H9 (cell line): ENCODE data around the gene SDC3. TPM values are rescaled to one million over a fixed set of nuclear protein-coding genes. Genes with fewer than 3 reads are reported as not detected.

Source experiments
- DNase-seq: peaks from one replicate; pipeline ENCODE4 v3.0.0-alpha.2; 2017
- H2AFZ ChIP-seq: one replicate; pipeline ENCODE4 v1.6.1; 2013; ENCODE audit warnings: mild to moderate bottlenecking, low read length, control low read depth, moderate library complexity
- H2AK5ac ChIP-seq: 2 replicates; pipeline ENCODE4 v1.6.1; 2013; ENCODE audit warnings: low read length, control low read depth, mixed read lengths; ENCODE audit not compliant: insufficient read length
- H2BK120ac ChIP-seq: one replicate; pipeline ENCODE4 v1.6.1; 2013; ENCODE audit warnings: low read depth, mild to moderate bottlenecking, low read length, control low read depth, inconsistent platforms; ENCODE audit not compliant: poor library complexity, severe bottlenecking
- H2BK12ac ChIP-seq: 2 replicates; pipeline ENCODE4 v1.6.1; 2013; ENCODE audit warnings: low read length, control low read depth, mixed read lengths, low read depth; ENCODE audit not compliant: insufficient read length
- H2BK15ac ChIP-seq: 2 replicates; pipeline ENCODE4 v1.6.1; 2013; ENCODE audit warnings: low read depth, low read length, control low read depth
- H2BK20ac ChIP-seq: one replicate; pipeline ENCODE4 v1.6.1; 2013; ENCODE audit warnings: low read depth, mild to moderate bottlenecking, low read length, control low read depth, inconsistent platforms; ENCODE audit not compliant: poor library complexity, severe bottlenecking
- H2BK5ac ChIP-seq: 2 replicates; pipeline ENCODE4 v1.6.1; 2013; ENCODE audit warnings: low read length, control low read depth, mixed read lengths; ENCODE audit not compliant: insufficient read length
- H3K14ac ChIP-seq: 2 replicates; pipeline ENCODE4 v1.6.1; 2013; ENCODE audit warnings: low read length, control low read depth; ENCODE audit not compliant: insufficient read depth
- H3K18ac ChIP-seq: 2 replicates; pipeline ENCODE4 v1.6.1; 2013; ENCODE audit warnings: low read depth, mild to moderate bottlenecking, mixed read lengths, low read length, control low read depth; ENCODE audit not compliant: insufficient read length
- H3K23ac ChIP-seq: 2 replicates; pipeline ENCODE4 v1.6.1; 2013; ENCODE audit warnings: low read length, control low read depth, mixed read lengths, low read depth; ENCODE audit not compliant: insufficient read length
- H3K23me2 ChIP-seq: 2 replicates; pipeline ENCODE4 v1.6.1; 2013; ENCODE audit warnings: low read depth, mild to moderate bottlenecking, mixed read lengths, low read length, control low read depth; ENCODE audit not compliant: insufficient read length, poor library complexity, severe bottlenecking
- H3K27ac ChIP-seq: 2 replicates; pipeline ENCODE4 v1.5.1; 2013; ENCODE audit warnings: low read length, control low read depth, mixed read lengths, low read depth; ENCODE audit not compliant: insufficient read length
- H3K27me3 ChIP-seq: 2 replicates; pipeline ENCODE4 v1.6.1; 2013; ENCODE audit warnings: low read length, control low read depth, inconsistent platforms; ENCODE audit not compliant: insufficient read depth
- H3K4ac ChIP-seq: 2 replicates; pipeline ENCODE4 v1.6.1; 2013; ENCODE audit warnings: low read depth, mild to moderate bottlenecking, control low read depth, inconsistent platforms, low read length, moderate library complexity
- H3K4me1 ChIP-seq: 2 replicates; pipeline ENCODE4 v1.6.1; 2013; ENCODE audit warnings: low read length, control low read depth, inconsistent platforms; ENCODE audit not compliant: insufficient read depth
- H3K4me2 ChIP-seq: 2 replicates; pipeline ENCODE4 v1.6.1; 2013; ENCODE audit warnings: low read length, control low read depth, mixed read lengths; ENCODE audit not compliant: insufficient read length, insufficient read depth
- H3K56ac ChIP-seq: 2 replicates; pipeline ENCODE4 v1.6.1; 2013; ENCODE audit warnings: low read depth, mild to moderate bottlenecking, mixed read lengths, low read length, control low read depth; ENCODE audit not compliant: insufficient read length
- H3K79me1 ChIP-seq: 2 replicates; pipeline ENCODE4 v1.6.1; 2013; ENCODE audit warnings: low read depth, mild to moderate bottlenecking, moderate library complexity, low read length, control low read depth, inconsistent platforms; ENCODE audit not compliant: insufficient read depth, poor library complexity, severe bottlenecking
- H3K79me2 ChIP-seq: 2 replicates; pipeline ENCODE4 v1.6.1; 2013; ENCODE audit warnings: low read length, control low read depth, inconsistent platforms; ENCODE audit not compliant: insufficient read depth
- H3K9ac ChIP-seq: 2 replicates; pipeline ENCODE4 v1.6.1; 2013; ENCODE audit warnings: low read length, control low read depth, mixed read lengths; ENCODE audit not compliant: insufficient read length; ENCODE audit errors: extremely low read depth
- H3K9me3 ChIP-seq: one replicate; pipeline ENCODE4 v1.6.1; 2013; ENCODE audit warnings: low read depth, low read length, inconsistent platforms; ENCODE audit not compliant: control insufficient read depth
- H3T11ph ChIP-seq: one replicate; pipeline ENCODE4 v1.6.1; 2013; ENCODE audit warnings: mild to moderate bottlenecking, low read length, control low read depth, inconsistent platforms
- H4K20me1 ChIP-seq: one replicate; pipeline ENCODE4 v1.6.1; 2013; ENCODE audit not compliant: control insufficient read depth, insufficient read length, insufficient read depth
- H4K5ac ChIP-seq: 2 replicates; pipeline ENCODE4 v1.6.1; 2013; ENCODE audit warnings: low read depth, mild to moderate bottlenecking, mixed read lengths, low read length, control low read depth; ENCODE audit not compliant: insufficient read length
- H4K8ac ChIP-seq: replicated peaks from 2 replicates; pipeline ENCODE4 v1.6.1; 2013; ENCODE audit warnings: low read length, control low read depth, mixed read lengths, low read depth; ENCODE audit not compliant: insufficient read length
- H4K91ac ChIP-seq: 2 replicates; pipeline ENCODE4 v1.6.1; 2013; ENCODE audit warnings: low read depth, mild to moderate bottlenecking, moderate library complexity, mixed read lengths, low read length, control low read depth; ENCODE audit not compliant: insufficient read length
- H3K27ac Mint-ChIP-seq, 3 experiments: 2 replicates in 2 of 3; 3 replicates in 1 of 3; pipeline ENCODE4 v1.8.0; 2020 to 2021; ENCODE audit warnings: mixed read lengths in 3 of 3, mild to moderate bottlenecking in 1 of 3, moderate library complexity in 1 of 3
- H3K27me3 Mint-ChIP-seq: 2 replicates; pipeline ENCODE4 v1.8.0; 2021; ENCODE audit warnings: low read depth, mild to moderate bottlenecking, moderate library complexity, mixed read lengths
- H3K36me3 Mint-ChIP-seq, 3 experiments: 2 replicates in 2 of 3; 3 replicates in 1 of 3; pipeline ENCODE4 v1.8.0; 2020 to 2021; ENCODE audit warnings: low read depth in 3 of 3, mixed read lengths in 3 of 3; ENCODE audit not compliant: insufficient read depth in 1 of 3
- H3K4me1 Mint-ChIP-seq, 2 experiments: 2 replicates each; pipeline ENCODE4 v1.8.0; 2020; ENCODE audit warnings: mixed read lengths in 2 of 2
- H3K4me3 Mint-ChIP-seq, 2 experiments: 2 replicates in 1 of 2; 3 replicates in 1 of 2; pipeline ENCODE4 v1.8.0; 2020 to 2021; ENCODE audit warnings: mild to moderate bottlenecking in 2 of 2, mixed read lengths in 2 of 2, moderate library complexity in 1 of 2
- H3K9me3 Mint-ChIP-seq, 2 experiments: 2 replicates in 1 of 2; 3 replicates in 1 of 2; pipeline ENCODE4 v1.8.0; 2020; ENCODE audit warnings: mild to moderate bottlenecking in 2 of 2, mixed read lengths in 2 of 2, moderate library complexity in 1 of 2
- WGBS: extraction: QIAGEN DNeasy Blood & Tissue Kit; methylation state at CpG from one replicate; pipeline ENCODE4 v1.1.7; 2013; ENCODE audit warnings: missing lambda C conversion rate, low lambda C conversion rate, mixed read lengths; ENCODE audit not compliant: insufficient read length; ENCODE audit errors: extremely low coverage; 5-methylcytosine and 5-hydroxymethylcytosine counted together
- total RNA-seq: library from RNA; stranded (reverse); gene quantifications from 2 replicates; pipeline ENCODE4 v1.2.1, GENCODE V29; 2021
- TF ChIP-seq, protein P1 (sequence below): fragments of 200-600 bp; sonication (generic); conservative IDR thresholded peaks from 3 replicates; pipeline ENCODE4 v1.8.0; 2021; ENCODE audit warnings: antibody characterized with exemption, mild to moderate bottlenecking

SDC3 gene
- total RNA-seq, 1 experiment from 2014 or later = 25.9 TPM

DNA sequence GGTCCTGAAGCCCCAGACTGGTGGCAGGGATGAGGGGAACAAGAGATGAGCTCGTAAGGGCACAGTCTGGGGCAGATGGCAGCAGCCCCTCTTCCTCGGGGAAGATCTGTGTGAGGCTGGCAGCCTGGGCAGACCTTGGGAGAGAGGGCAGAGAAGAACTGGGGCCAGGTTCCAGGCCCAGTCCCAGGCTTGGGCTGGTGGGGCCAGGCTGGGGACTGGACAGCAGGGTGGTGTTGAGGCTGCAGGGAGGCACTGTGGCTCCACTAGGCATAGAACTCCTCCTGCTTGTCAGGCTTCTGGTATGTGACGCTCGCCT lies 35.7 kb downstream of the SDC3 start:
- H2BK120ac ChIP-seq = no peak overlapping the region
- WGBS = no CpG with 5 or more reads among the region's 4 CpGs

More for the DNA sequence above, 35.7 kb downstream of the SDC3 start:
- H3K79me2 ChIP-seq = no peaks in the 10 kb centered on the region
- H3K4me1 Mint-ChIP-seq = peaks cover 21 to 25% of the 10 kb centered on the region in 2 experiments
- H2AFZ ChIP-seq = no peak overlapping the region
- H3K18ac ChIP-seq = no peak overlapping the region
- H3K27ac ChIP-seq = no peak overlapping the region
- H3K36me3 Mint-ChIP-seq = peaks cover 4 to 9% (median 5%) of the 10 kb centered on the region in 3 experiments; a peak in 6 of 7 replicates
- no peak overlapping the region for H3K14ac ChIP-seq
- no peak overlapping the region for H3T11ph ChIP-seq
- H3K9ac ChIP-seq = no peak overlapping the region
- H3K27ac Mint-ChIP-seq = no peak overlapping the region; a peak in 1 of 7 replicates
- no peak overlapping the region for H2AK5ac ChIP-seq
- no peak overlapping the region for H3K56ac ChIP-seq
- no peak overlapping the region for H2BK15ac ChIP-seq
- H2BK12ac ChIP-seq = no peak overlapping the region
- no peaks in the 10 kb centered on the region for H3K27me3 ChIP-seq
- no peak overlapping the region for H3K4me3 Mint-ChIP-seq
- H3K9me3 ChIP-seq = peaks cover 14% of the 10 kb centered on the region
- H3K27me3 Mint-ChIP-seq = no peaks in the 10 kb centered on the region
- no peaks in the 10 kb centered on the region for H3K79me1 ChIP-seq
- H3K23ac ChIP-seq = no peak overlapping the region
- no peak overlapping the region for H3K4ac ChIP-seq
- no peaks in the 10 kb centered on the region for H3K23me2 ChIP-seq
- TF ChIP-seq, protein P1, sequence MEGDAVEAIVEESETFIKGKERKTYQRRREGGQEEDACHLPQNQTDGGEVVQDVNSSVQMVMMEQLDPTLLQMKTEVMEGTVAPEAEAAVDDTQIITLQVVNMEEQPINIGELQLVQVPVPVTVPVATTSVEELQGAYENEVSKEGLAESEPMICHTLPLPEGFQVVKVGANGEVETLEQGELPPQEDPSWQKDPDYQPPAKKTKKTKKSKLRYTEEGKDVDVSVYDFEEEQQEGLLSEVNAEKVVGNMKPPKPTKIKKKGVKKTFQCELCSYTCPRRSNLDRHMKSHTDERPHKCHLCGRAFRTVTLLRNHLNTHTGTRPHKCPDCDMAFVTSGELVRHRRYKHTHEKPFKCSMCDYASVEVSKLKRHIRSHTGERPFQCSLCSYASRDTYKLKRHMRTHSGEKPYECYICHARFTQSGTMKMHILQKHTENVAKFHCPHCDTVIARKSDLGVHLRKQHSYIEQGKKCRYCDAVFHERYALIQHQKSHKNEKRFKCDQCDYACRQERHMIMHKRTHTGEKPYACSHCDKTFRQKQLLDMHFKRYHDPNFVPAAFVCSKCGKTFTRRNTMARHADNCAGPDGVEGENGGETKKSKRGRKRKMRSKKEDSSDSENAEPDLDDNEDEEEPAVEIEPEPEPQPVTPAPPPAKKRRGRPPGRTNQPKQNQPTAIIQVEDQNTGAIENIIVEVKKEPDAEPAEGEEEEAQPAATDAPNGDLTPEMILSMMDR = no peak
- H4K5ac ChIP-seq = no peak overlapping the region
- no peak overlapping the region for H4K8ac ChIP-seq
- H3K4me1 ChIP-seq = peaks cover 2% of the 10 kb centered on the region; the same call in 1 of the 2 replicates
- H3K4me2 ChIP-seq = no peak overlapping the region
- H3K9me3 Mint-ChIP-seq = no peaks in the 10 kb centered on the region
- DNase-seq = no peak
- H4K91ac ChIP-seq = no peak overlapping the region
- H2BK20ac ChIP-seq = no peak overlapping the region
- no peak overlapping the region for H2BK5ac ChIP-seq
- H4K20me1 ChIP-seq = no peaks in the 10 kb centered on the region
